H1 (cell line): ENCODE results near the gene VSTM4.

ENCODE experiments used
- EP300 ChIP-seq, 2 experiments: IDR thresholded peaks; 1 replicate in 1 of 2; 2 replicates in 1 of 2; pipeline ENCODE4 v1.6.1; 2011 to 2012; ENCODE audit warnings: low read depth in 2 of 2, low read length in 2 of 2, mild to moderate bottlenecking in 2 of 2, borderline replicate concordance in 1 of 2, inconsistent platforms in 1 of 2, moderate library complexity in 1 of 2
- JUN ChIP-seq: IDR thresholded peaks from 2 replicates; pipeline ENCODE4 v1.6.1; 2011; ENCODE audit warnings: low read depth, mild to moderate bottlenecking, improper control_type of control experiment, low read length
- POLR2A ChIP-seq, 2 experiments: IDR thresholded peaks; 1 replicate in 1 of 2; 2 replicates in 1 of 2; pipeline ENCODE4 v1.6.1; 2011; ENCODE audit warnings: low read depth in 2 of 2, low read length in 2 of 2, mild to moderate bottlenecking in 2 of 2; ENCODE audit errors: control extremely low read depth in 1 of 2
- RNF2 ChIP-seq: fragments of 200-900, 300-1000 bp; sonication (generic); IDR thresholded peaks from 2 replicates; pipeline ENCODE4 v1.7.1; 2016; ENCODE audit warnings: borderline replicate concordance, low read depth, mild to moderate bottlenecking, antibody characterized with exemption, low read length; ENCODE audit not compliant: poor library complexity, severe bottlenecking; ENCODE audit errors: missing control alignments
- SIX5 ChIP-seq: IDR thresholded peaks from 2 replicates; pipeline ENCODE4 v1.6.1; 2011; ENCODE audit warnings: mild to moderate bottlenecking, low read depth, low read length
- SP2 ChIP-seq: IDR thresholded peaks from 2 replicates; pipeline ENCODE4 v1.6.1; 2012; ENCODE audit warnings: mild to moderate bottlenecking, low read length, inconsistent platforms
- SUZ12 ChIP-seq: fragments of 200-600 bp; sonication (generic); IDR thresholded peaks from 2 replicates; pipeline ENCODE4 v1.6.1; 2012; ENCODE audit warnings: mild to moderate bottlenecking, inconsistent platforms, low read length, moderate library complexity, mixed read lengths
- TAF1 ChIP-seq: IDR thresholded peaks from 2 replicates; pipeline ENCODE4 v1.6.1; 2011; ENCODE audit warnings: mild to moderate bottlenecking, low read depth, low read length
- YY1 ChIP-seq: IDR thresholded peaks from 2 replicates; pipeline ENCODE4 v1.6.1; 2011; ENCODE audit warnings: low read depth, mild to moderate bottlenecking, low read length
- TF ChIP-seq, protein P1 (sequence below): IDR thresholded peaks from 2 replicates; pipeline ENCODE4 v1.6.1; 2012; ENCODE audit warnings: inconsistent platforms
- TF ChIP-seq, protein P2 (sequence below), 3 experiments: IDR thresholded peaks; 1 replicate in 2 of 3; 2 replicates in 1 of 3; pipeline versions ENCODE4 v1.5.1 to v1.6.1; 2011; ENCODE audit warnings: low read length in 3 of 3, mild to moderate bottlenecking in 3 of 3, inconsistent platforms in 2 of 3, low read depth in 1 of 3, moderate library complexity in 1 of 3; ENCODE audit not compliant: insufficient read depth in 1 of 3; ENCODE audit errors: control extremely low read depth in 1 of 3

DNA sequence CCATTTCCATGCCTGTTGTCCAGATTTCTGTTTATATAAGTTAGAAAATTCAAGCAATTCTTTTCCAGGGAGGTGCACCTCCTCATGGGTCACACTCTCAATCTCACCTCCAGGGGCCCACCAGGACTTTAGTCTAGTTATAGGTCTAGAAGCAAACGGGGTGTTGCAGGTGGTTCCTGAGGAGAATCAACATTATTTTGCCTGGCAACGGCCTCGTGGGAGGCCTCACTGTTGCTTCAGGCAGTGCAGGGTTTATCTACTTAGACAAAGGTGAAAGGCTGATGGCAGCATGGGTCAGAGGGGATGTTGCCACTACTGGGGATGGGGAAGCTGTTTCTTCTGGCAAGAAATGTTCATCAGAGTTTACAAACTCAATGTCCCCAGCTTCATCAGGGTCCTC, 119.0 kb downstream of the VSTM4 start:
- TF ChIP-seq, protein P1, sequence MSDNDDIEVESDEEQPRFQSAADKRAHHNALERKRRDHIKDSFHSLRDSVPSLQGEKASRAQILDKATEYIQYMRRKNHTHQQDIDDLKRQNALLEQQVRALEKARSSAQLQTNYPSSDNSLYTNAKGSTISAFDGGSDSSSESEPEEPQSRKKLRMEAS = no peak
- TF ChIP-seq YY1 = no peak
- TF ChIP-seq POLR2A (IDR thresholded peaks at IDR 0.05; ENCODE audit: control extremely low read depth in 1 of 2, low read depth in 2 of 2, low read length in 2 of 2) = no peak
- TF ChIP-seq SP2 = no peak
- TF ChIP-seq RNF2 = no peak
- TF ChIP-seq, protein P2, sequence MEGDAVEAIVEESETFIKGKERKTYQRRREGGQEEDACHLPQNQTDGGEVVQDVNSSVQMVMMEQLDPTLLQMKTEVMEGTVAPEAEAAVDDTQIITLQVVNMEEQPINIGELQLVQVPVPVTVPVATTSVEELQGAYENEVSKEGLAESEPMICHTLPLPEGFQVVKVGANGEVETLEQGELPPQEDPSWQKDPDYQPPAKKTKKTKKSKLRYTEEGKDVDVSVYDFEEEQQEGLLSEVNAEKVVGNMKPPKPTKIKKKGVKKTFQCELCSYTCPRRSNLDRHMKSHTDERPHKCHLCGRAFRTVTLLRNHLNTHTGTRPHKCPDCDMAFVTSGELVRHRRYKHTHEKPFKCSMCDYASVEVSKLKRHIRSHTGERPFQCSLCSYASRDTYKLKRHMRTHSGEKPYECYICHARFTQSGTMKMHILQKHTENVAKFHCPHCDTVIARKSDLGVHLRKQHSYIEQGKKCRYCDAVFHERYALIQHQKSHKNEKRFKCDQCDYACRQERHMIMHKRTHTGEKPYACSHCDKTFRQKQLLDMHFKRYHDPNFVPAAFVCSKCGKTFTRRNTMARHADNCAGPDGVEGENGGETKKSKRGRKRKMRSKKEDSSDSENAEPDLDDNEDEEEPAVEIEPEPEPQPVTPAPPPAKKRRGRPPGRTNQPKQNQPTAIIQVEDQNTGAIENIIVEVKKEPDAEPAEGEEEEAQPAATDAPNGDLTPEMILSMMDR (IDR thresholded peaks at IDR 0.05; ENCODE audit: control extremely low read depth in 1 of 3, insufficient read depth in 1 of 3, low read depth in 1 of 3, low read length in 3 of 3) = no peak
- TF ChIP-seq SUZ12 = no peak
- no peak for TF ChIP-seq EP300 (IDR thresholded peaks at IDR 0.05; ENCODE audit: borderline replicate concordance in 1 of 2, low read depth in 2 of 2, low read length in 2 of 2)
- no peak for TF ChIP-seq SIX5
- TF ChIP-seq JUN = no peak
- TF ChIP-seq TAF1 = no peak
